SU-DHL-6 (cell line): ENCODE measurements around the gene KHDC4.

ENCODE experiments used
- EZH2phosphoT487 ChIP-seq: fragments of 200-600 bp; sonication (generic), shearing (Covaris generic); conservative IDR thresholded peaks from 2 replicates; pipeline ENCODE4 v1.6.1; 2018; ENCODE audit warnings: mild to moderate bottlenecking, antibody characterized with exemption, low read length, moderate library complexity, mixed read lengths
- TF ChIP-seq, protein P1 (sequence below): fragments of 200-600 bp; sonication (generic); IDR thresholded peaks from one replicate; pipeline ENCODE4 v1.5.1; 2017; ENCODE audit warnings: antibody characterized with exemption, mild to moderate bottlenecking, low read length, moderate library complexity; ENCODE audit not compliant: insufficient read depth, poor library complexity, severe bottlenecking

DNA sequence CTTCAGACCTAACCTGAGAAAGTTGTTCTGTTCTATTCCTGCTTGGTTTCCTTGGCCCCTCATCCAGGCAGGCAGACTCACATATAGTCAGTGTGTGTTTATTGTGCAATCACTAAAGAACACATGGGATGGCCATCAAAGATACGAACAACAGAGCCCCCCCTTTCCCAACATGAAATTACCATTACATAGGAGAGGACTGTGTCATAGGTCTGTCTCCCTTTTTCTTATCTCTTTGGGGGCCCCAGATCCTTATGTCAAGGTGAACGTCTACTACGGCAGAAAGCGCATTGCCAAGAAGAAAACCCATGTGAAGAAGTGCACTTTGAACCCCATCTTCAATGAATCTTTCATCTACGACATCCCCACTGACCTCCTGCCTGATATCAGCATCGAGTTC is 53.3 kb downstream of the KHDC4 start:
- no peak for TF ChIP-seq EZH2phosphoT487
- TF ChIP-seq, protein P1, sequence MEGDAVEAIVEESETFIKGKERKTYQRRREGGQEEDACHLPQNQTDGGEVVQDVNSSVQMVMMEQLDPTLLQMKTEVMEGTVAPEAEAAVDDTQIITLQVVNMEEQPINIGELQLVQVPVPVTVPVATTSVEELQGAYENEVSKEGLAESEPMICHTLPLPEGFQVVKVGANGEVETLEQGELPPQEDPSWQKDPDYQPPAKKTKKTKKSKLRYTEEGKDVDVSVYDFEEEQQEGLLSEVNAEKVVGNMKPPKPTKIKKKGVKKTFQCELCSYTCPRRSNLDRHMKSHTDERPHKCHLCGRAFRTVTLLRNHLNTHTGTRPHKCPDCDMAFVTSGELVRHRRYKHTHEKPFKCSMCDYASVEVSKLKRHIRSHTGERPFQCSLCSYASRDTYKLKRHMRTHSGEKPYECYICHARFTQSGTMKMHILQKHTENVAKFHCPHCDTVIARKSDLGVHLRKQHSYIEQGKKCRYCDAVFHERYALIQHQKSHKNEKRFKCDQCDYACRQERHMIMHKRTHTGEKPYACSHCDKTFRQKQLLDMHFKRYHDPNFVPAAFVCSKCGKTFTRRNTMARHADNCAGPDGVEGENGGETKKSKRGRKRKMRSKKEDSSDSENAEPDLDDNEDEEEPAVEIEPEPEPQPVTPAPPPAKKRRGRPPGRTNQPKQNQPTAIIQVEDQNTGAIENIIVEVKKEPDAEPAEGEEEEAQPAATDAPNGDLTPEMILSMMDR, result no peak
